ENCODE data around the gene C8G.

DNA sequence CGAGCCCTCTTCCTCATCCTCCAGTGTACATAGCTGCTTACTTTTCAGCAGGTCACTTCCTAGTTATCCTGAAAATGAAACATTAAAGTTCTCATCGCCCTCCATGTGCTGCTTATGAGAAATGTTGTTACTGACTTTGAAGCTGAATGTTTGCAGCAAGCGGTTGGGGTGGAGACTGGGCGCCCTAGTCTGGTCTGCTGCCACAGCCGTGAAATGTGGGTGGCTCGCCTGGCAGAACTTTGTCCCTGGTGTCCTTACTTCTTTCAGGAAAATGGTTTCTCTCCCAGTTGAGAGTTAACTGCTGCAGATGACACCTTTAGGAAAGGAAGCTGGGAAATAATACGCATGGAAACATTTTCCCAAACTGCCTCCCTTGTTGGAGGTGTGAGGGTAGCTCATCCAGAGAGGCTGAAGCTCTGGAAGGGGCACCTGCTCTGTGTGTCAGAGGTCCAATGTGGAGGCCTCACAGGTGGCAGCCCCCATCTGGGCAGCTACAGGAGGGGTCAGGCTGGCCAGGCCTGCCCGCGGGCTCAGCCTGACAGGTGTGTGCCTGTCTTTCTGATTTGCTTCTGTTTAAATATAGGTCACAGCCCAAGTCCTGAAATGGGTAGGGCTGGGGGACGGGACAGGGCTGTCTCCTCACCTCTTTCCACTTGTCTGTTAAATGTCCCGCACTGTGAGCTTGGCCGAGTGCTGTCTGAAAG lies 34.7 kb upstream of the C8G start:
- no peak for TF ChIP-seq POLR2A (IDR thresholded peaks at IDR 0.05)
- TF ChIP-seq, protein P1, sequence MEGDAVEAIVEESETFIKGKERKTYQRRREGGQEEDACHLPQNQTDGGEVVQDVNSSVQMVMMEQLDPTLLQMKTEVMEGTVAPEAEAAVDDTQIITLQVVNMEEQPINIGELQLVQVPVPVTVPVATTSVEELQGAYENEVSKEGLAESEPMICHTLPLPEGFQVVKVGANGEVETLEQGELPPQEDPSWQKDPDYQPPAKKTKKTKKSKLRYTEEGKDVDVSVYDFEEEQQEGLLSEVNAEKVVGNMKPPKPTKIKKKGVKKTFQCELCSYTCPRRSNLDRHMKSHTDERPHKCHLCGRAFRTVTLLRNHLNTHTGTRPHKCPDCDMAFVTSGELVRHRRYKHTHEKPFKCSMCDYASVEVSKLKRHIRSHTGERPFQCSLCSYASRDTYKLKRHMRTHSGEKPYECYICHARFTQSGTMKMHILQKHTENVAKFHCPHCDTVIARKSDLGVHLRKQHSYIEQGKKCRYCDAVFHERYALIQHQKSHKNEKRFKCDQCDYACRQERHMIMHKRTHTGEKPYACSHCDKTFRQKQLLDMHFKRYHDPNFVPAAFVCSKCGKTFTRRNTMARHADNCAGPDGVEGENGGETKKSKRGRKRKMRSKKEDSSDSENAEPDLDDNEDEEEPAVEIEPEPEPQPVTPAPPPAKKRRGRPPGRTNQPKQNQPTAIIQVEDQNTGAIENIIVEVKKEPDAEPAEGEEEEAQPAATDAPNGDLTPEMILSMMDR (IDR thresholded peaks at IDR 0.05): no peak
- no peak for TF ChIP-seq POLR2AphosphoS5 (IDR thresholded peaks at IDR 0.05)

All from prostate gland (tissue), 2 donors.